CD4-positive, alpha-beta T cell treated with Interferon gamma for 1 hour (primary cell): Measurements from ENCODE around the gene PLEKHG5.
"Not testable (repeated sequence)": the region's sequence is repeated elsewhere in the genome, so short reads cannot be mapped to it uniquely, and the experiment has no call there.

ENCODE experiments used
- DNase-seq: peaks from one replicate; pipeline ENCODE4 v3.0.0-alpha.2; 2020

The PLEKHG5 gene

DNA sequence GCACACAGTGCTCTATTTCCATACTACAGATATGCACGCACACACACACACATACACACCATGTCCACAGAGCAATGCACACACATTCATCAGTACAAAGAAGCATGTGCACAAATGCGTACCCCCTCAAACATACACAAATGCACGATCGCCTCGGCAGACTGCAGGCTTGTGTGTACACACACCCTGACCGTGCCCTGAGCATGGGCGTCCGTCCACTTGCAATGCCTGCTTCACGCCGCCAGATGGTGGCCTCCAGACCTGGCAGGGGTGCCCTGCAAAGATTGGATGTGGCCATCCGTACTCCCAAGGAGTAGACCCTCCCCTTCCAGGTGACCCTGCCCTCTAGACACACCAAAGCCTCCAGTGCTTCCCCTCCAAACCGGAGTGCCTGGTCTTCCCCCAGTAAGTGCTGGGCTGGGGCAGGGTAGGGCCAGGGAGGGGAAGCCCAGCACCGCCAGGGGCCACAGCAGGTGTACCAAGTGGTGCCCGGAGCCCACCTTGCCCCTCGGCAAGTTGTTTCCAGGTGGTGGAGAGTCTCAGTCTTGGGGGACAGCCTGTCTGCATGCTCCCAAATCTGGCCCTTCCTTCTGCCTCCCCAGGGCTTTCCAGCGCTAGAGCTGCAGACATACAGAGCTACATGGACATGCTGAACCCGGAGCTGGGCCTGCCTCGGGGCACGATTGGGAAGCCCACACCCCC lies 46.3 kb downstream of the PLEKHG5 start:
- peak; percentile 31 for DNase-seq

- no peak for DNase-seq
Observed at GRCh38 chr1:6444377-6444776, 47.1 kb downstream of the PLEKHG5 start.

DNA sequence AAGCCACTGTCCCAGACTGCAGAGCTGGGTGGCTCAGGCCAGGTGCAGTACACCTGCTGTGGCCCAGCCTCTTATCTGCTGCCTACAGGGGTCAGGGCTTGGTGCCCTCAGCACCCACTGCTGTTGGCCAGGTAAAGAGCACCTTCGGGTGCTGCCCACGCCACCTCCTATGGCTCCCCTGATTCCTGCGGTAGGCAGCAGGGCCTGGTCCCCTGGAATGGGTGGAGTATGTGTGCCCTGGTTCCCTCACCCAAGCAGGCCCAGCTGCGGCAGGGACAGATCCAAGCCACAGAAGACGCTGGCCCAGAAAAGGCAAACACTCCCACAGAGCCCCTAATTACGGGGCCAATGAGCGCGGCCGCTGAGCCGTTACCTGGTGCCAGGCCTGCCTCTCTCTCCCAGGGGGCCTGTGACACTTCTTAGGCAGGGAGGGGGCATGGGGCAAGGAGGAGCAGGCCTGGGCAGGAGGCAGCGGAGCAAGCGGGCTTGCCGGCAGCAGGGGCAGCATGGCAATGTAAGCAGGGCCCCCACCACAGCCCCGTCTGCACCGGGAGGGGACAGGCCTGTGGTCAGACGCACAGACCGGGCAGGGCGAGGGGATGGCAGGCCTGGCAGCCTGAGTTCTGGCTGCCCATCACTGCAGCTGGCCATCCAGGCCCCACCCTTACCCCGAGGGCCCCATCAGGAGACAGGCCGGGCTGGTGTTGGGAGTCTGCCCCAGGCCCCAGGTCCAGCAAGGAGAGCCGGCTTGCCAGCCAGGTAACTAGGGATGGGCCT lies 47.9 kb downstream of the PLEKHG5 start:
- no peak for DNase-seq

- no peak for DNase-seq
Observed at GRCh38 chr1:6441586-6441985, 49.9 kb downstream of the PLEKHG5 start.

- peak; percentile 73 for DNase-seq
Observed at GRCh38 chr1:6440198-6441126, 51.0 kb downstream of the PLEKHG5 start.

DNA sequence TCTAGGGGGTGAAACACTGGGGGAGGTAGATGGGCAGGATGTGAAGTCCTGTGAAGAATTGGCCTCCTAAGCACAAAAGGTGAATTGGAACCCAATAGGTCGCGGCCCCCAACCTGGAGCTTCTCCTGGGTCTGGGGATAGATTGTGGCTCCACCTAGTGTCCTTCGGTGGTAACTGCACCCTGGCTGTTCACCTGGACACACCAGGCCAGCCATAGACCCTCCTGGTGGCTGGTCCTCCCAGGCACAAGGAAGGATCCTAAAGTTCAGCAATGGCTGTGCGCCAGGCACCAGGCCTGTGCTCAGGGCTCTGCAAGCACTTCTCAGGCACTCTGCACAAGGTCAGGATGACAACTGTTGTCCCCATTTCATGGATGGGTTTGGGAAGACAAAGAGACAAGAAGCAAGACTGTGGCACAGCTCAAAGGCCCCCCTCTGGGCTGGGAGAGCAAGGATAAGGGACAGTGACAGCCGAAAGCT lies 53.4 kb downstream of the PLEKHG5 start:
- DNase-seq: peak; percentile 63

GRCh38 chr1:6437012-6437700 lies 54.3 kb downstream of the PLEKHG5 start:
- DNase-seq: not testable (repeated sequence)

DNA sequence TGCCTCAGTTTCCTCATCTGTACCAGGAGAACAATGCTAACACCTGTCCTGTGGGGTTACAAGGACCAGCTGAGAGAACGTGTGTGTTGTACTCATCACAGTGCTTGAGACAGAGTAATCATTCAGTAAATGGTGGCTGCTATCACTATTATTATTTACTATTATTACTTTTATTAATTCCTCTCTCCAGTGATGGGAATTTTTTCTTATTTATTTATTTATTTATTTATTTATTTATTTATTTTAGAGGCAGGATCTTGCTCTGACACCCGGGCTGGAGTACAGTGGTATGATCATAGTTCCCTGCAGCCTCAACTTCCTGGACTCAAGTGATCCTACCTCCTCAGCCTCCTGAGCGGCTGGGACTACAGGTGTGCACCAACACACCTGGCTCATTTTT lies 55.2 kb downstream of the PLEKHG5 start:
- not testable (repeated sequence) for DNase-seq

DNA sequence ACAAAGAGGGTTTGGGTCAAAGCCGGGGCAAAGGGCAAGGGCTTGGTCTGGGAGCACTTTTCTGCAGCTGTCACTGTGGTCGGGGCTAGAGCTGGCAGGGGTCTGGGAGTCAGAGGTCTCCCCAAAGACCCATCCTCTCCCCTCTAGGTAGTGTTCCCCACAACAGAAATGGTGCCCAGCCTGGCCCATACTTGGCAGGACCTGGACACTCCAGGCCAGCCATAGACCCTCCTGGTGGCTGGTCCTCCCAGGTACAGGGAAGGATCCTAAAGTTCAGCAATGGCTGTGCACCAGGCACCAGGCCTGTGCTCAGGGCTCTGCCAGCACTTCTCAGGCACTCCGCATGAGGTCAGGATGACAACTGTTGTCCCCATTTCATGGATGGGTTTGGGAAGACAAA lies 55.9 kb downstream of the PLEKHG5 start:
- DNase-seq: no peak

GRCh38 chr1:6435129-6435528 lies 56.3 kb downstream of the PLEKHG5 start:
- DNase-seq: no peak

DNA sequence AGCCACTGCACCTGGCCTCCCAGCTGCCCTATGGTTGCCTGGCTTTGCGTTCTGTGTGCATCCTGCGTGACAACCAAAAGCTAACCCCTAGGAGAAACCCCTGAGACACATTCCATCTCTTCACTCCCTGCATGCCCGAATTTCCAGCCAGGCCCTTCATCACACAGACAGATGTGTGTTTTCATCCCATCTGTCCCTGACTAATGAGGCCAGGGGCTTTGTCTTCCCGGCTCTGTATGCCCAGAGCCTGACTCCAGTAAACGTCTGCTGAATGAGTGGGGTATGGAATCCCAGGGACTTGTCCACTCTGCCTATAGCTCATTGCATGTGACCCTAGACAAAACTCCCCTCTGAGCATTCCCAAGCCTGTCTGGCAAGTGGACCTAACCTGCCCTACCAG lies 57.3 kb downstream of the PLEKHG5 start:
- DNase-seq: no peak

DNA sequence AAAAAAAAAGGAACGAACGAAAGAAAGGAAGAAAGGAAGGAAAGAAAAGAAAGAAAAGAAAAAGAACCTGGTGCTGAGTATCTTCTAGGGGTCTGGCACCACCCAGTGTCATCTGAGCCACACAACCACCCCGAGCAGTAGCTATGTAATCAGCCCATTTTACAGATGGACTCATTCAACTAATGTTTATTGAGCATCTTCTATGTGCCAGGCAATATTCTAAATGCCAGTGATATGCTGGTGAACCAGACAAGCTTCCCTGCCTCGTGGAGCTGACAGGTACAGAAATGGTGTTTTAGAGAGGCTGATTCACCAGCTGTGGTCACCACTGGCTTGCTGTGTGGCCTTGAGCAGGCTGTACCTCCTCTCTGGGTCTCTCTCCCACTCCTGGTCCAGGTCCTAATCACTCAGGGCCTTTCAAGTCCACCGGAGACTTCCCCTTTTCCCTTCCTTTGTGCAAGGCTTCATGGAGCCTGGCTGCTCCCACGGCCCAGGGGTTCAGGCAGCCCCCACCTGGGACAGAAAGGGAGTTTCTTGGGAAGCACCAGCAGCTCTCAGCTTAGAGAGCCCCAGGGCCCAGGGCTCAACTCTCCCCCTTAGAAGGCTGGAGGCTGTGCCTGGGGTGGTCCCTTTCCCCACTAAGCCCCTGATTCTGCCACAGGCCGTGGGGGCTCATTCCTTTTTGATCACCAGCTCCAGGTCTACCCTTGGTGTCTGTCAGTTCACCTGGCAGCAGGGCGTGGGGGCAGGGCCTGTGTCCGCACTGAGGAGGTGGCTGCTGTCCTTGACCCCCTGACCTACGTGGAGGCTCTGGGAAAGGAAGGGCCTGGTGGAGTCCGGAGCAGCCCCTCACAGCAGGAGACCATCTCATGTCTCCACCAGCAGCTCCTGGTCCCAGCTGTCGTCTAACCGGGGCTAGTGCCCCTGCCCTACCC lies 59.6 kb downstream of the PLEKHG5 start:
- not testable (repeated sequence) for DNase-seq

DNA sequence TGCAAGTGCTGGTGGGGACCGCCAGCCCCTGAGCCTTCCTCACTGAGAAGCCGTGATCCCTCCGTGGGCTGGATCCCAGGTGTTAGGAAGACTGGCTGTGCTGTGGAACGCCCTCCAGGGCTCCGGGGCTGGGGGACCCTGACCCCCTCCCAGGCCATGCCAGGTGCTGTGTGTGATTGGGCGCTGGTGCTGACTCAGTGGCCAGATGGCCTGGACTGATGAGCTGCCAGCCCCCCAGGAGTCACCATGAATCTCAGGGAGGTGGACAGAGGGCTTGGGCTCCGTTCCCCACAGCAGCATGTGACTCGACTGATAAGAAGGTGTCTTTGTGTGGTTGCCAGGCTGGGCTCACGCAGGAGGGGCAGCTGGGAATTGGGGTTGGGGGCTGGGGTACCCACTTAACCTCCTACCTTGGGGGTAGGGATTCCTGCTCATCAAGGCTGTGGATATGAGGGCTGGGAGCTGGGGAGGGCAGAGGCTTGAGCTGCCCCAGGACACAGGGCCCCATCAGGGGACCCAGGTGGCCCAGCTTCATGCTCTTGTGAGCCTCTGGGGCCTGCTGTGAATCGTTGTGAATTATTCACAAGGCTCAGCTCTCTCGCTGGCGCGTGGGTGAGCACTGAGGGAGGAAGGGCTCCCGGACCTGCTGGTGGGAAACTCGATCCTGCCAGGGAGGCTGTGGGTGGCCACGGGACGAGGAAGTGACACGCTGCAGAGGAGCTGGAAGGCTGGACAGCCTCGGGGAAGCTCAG lies 61.6 kb downstream of the PLEKHG5 start:
- not testable (repeated sequence) for DNase-seq

DNA sequence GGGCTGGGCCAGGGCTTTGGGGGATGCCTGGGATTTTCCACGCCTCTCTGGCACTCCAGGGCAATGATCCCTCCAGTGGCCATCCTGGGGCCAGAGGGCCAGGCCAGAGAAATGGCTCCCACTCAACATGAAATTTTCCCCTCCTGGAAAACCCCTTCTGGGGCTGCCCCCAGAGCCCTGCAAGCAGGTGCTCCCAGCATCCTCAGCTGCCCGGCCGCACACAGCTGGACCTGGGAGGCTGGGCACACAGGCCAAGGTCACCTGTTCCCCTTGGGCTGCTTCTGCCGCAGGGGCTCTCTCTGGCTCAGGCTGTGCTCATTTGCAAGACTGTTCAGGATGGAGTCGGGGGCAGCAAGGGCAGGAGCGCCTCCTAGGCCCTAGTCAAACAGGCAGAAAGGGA lies 63.0 kb downstream of the PLEKHG5 start:
- DNase-seq: not testable (repeated sequence)

GRCh38 chr1:6427441-6428390 lies 63.8 kb downstream of the PLEKHG5 start:
- DNase-seq: no peak

GRCh38 chr1:6426972-6427350 lies 64.5 kb downstream of the PLEKHG5 start:
- DNase-seq: no peak

DNA sequence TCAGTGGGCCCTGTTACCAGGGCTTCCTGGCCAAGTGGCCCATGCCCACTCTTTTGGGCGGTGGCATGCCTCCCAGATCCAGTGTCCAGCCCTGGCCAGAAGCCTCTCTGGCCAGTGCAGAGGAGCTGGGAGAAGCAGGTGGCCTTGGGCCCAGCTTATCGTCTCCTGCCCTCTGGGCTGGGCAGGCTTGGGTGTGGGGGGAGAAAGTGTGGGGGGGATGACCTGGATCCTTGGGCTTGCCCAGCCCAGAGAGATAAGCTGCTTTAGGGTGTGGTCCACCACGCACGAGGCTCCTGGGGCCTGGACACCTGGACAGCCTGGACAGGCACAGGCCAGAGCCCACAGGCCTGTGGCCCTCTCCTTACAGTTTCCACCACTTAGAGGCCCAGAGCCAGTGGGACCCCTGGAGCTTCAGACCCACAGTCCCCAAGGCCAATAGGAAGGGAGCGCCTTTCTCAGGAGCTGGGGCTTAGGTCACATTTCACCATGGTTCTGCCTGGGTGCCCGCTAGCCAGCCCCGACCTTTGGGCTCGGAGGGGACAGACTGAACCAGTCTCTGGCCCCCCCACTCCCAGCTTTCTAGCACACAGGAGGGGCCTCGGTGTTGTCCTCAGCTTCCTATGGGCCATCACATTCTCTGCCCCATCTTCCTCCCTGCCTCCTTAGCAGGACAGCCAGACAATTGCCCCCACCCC lies 65.0 kb downstream of the PLEKHG5 start:
- DNase-seq: no peak

DNA sequence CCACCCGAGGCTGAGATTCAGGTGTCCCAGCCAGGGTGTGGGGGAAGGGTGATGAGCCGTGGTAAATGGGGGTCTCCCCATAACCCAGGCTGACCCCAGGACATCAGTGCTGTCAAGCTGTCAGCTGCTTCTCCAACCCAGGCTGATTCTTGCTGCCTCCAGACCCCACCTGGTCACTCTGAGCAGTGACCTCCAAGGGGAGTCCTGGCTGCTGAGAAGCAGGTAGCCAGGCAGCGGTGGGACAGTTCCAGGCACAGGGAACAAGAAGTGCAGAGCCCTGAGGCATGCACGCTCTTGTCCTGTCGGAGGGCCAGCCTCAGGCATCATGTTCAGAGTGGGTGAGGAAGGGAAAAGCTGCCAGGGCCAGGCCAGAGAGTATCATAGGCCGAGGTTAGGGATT lies 65.8 kb downstream of the PLEKHG5 start:
- no peak for DNase-seq
